ENCODE measurements around the gene GUCA2A.

GRCh38 chr1:42153624-42154023 is 10.9 kb downstream of the GUCA2A start:
- TF ChIP-seq CTCF (conservative IDR thresholded peaks at IDR 0.05 in 1 of 2, IDR thresholded peaks at IDR 0.05 in 1 of 2; ENCODE audit: low read depth in 1 of 2, low read length in 2 of 2) (no peak), EZH2 (IDR thresholded peaks at IDR 0.05; ENCODE audit: low read length, missing control alignments) (no peak)

Measured in fibroblast of lung (primary cell).